Neural crest cell (in vitro differentiated cells): ENCODE results near the gene LMBR1. TPM values are rescaled to one million over a fixed set of nuclear protein-coding genes. Genes with fewer than 3 reads are reported as not detected.

Experiments
- DNase-seq: peaks from one replicate; pipeline ENCODE4 v3.0.0; 2021; ENCODE audit warnings: low read depth, mixed read lengths, low spot score
- H3K27ac Mint-ChIP-seq: one replicate; pipeline ENCODE4 v1.8.0; 2021; ENCODE audit warnings: mild to moderate bottlenecking, mixed read lengths; ENCODE audit not compliant: unreplicated experiment
- H3K27me3 Mint-ChIP-seq: 2 replicates; pipeline ENCODE4 v1.8.0; 2021; ENCODE audit warnings: low read depth, mild to moderate bottlenecking, mixed read lengths
- H3K36me3 Mint-ChIP-seq: 2 replicates; pipeline ENCODE4 v1.8.0; 2021; ENCODE audit warnings: low read depth, mild to moderate bottlenecking, mixed read lengths
- H3K4me1 Mint-ChIP-seq: 2 replicates; pipeline ENCODE4 v1.8.0; 2021; ENCODE audit warnings: mixed read lengths
- H3K4me3 Mint-ChIP-seq: one replicate; pipeline ENCODE4 v1.8.0; 2021; ENCODE audit warnings: mild to moderate bottlenecking, mixed read lengths
- H3K9me3 Mint-ChIP-seq: 2 replicates; pipeline ENCODE4 v1.8.0; 2021; ENCODE audit warnings: mixed read lengths
- total RNA-seq: library from RNA; stranded (reverse); gene quantifications from 2 replicates; pipeline ENCODE4 v1.2.1, GENCODE V29; 2021
- TF ChIP-seq, protein P1 (sequence below): fragments of 200-600 bp; sonication (generic); conservative IDR thresholded peaks from 2 replicates; pipeline ENCODE4 v1.5.0; 2021; ENCODE audit warnings: antibody characterized with exemption, mild to moderate bottlenecking

The LMBR1 gene
- total RNA-seq, 1 donor from 2014 or later = 55.1 TPM

DNA sequence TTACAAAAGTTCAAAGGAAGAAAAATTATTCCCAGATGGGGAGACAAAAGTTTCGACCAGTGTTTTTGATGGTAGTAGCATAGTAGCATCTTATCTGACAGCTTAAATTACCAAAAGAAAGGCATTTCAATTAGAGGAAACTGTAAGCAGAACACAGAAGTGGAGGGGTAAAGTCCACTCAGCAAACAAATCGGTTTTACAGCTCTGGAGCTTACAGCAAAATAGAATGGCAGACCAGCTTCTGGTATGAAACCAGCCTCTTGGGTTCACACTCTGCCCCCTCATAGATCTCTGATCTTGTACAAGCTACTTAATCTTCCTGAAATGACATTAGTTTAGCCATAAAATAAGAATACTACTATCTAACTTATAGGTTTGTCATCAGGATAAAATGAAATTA, 133.8 kb downstream of the LMBR1 start:
- Mint-ChIP-seq H3K4me3 (no peak overlapping the region), H3K9me3 (no peaks in the 10 kb centered on the region), H3K27ac (no peak overlapping the region), H3K36me3 (peaks cover 13% of the 10 kb centered on the region), H3K27me3 (no peaks in the 10 kb centered on the region), H3K4me1 (no peaks in the 10 kb centered on the region)
- no peak for DNase-seq
- TF ChIP-seq, protein P1, sequence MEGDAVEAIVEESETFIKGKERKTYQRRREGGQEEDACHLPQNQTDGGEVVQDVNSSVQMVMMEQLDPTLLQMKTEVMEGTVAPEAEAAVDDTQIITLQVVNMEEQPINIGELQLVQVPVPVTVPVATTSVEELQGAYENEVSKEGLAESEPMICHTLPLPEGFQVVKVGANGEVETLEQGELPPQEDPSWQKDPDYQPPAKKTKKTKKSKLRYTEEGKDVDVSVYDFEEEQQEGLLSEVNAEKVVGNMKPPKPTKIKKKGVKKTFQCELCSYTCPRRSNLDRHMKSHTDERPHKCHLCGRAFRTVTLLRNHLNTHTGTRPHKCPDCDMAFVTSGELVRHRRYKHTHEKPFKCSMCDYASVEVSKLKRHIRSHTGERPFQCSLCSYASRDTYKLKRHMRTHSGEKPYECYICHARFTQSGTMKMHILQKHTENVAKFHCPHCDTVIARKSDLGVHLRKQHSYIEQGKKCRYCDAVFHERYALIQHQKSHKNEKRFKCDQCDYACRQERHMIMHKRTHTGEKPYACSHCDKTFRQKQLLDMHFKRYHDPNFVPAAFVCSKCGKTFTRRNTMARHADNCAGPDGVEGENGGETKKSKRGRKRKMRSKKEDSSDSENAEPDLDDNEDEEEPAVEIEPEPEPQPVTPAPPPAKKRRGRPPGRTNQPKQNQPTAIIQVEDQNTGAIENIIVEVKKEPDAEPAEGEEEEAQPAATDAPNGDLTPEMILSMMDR = no peak

DNA sequence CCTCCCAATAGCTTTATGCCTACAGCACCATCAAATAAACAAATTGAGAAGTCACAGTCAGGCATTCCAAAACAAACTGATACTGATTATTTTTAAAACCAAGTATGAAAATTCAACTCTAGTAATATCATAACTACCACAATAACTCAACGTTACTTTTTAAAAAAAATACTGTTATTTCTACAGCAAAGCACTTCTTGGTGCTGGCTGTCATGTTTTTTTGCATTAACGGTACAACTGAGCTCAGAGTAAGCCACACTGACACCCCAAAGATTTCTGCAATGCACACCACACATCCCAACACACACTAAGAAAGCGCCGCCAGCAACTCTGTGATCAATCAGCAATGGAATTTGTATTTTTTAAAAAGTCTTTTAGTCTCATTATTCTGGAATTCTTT, 138.8 kb downstream of the LMBR1 start:
- no peak for DNase-seq
- TF ChIP-seq, protein P1 = no peak
- no peaks in the 10 kb centered on the region for H3K4me1 Mint-ChIP-seq
- no peak overlapping the region for H3K27ac Mint-ChIP-seq
- no peak overlapping the region for H3K4me3 Mint-ChIP-seq
- peaks cover 8% of the 10 kb centered on the region for H3K36me3 Mint-ChIP-seq
- H3K27me3 Mint-ChIP-seq = no peaks in the 10 kb centered on the region
- no peaks in the 10 kb centered on the region for H3K9me3 Mint-ChIP-seq

DNA sequence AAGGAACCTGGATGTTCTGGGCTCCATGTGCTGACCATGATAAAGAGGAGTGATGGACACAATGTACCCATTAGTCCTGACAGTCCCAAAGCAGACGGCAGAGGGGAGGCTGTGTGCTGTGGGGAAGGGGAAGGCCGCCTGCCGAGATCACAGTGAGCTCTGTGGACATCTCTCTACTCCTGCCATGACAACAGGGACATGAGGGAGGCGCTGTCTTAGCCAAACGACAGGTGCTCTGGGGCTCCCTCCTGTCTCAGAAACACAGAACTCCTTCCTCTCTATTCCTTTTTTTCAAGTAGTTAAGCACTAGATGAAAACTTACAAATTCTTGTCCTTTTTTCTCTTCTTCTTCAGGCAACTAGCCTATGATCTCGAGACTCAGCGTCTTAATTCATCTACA, 139.4 kb downstream of the LMBR1 start:
- Mint-ChIP-seq H3K9me3 (no peaks in the 10 kb centered on the region), H3K36me3 (peaks cover 6% of the 10 kb centered on the region), H3K4me3 (no peak overlapping the region), H3K27ac (no peak overlapping the region), H3K4me1 (no peaks in the 10 kb centered on the region), H3K27me3 (no peaks in the 10 kb centered on the region)
- TF ChIP-seq, protein P1 = no peak
- no peak for DNase-seq

DNA sequence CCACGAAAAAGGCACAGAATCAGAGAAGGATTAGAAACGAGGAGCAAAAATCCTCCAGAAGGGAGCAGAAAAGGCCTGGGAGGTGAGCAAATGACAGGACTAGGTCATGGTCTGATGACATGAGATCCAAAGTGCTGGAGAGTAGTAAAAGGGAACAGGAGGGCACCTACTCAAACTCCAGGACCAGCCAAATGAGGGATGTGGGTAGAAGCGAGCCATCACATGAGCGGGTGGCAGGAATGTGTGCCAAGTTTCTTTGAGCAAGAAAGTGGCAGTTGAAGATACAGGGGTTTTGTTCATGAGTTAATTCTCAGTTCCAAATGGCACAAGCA, 139.8 kb downstream of the LMBR1 start:
- Mint-ChIP-seq H3K9me3 (no peaks in the 10 kb centered on the region), H3K4me1 (no peaks in the 10 kb centered on the region), H3K27me3 (no peaks in the 10 kb centered on the region), H3K4me3 (no peak overlapping the region), H3K27ac (no peak overlapping the region), H3K36me3 (peaks cover 3% of the 10 kb centered on the region)
- no peak for DNase-seq
- TF ChIP-seq, protein P1 = no peak

DNA sequence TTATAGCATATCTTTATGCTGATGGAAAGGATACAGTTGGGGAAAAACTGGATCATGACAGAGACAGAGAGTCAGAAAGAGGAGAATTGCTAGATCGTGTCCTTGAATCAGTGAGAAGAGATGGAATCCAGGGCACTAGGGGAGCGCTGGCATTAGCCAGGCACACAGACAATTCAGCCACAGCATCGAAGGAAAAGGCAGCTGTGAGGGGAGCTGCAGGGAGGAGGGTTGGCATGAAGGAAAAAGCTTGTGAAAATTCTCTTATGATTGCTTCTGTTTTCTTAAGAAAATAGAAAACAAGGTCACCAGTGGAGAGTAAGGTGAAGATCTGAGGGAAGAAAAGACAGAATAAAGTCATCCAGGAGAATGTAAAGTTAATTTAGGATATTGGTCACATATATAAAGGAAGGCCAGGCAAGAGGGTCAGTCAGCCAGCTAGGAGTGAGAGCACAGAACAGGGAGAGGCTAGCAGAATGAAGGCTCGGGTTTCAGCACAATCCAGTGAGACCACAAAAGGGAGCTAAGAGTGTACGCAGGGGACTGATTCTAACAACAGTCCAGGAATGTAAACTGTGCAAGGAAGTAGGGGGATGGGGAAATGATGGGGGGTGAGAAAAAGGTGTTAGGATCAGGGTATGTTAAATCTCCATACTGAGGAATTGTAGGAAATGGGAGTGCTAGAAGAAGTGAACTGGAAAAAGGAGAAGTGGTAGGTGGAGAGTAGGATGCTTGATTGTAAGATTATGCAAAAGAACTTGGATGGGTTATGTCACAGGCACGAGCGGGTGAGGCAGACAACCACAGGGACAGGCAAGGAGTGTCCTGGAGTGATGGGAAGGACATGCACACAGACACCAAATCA, 140.4 kb downstream of the LMBR1 start:
- TF ChIP-seq, protein P1 = no peak
- H3K9me3 Mint-ChIP-seq = no peaks in the 10 kb centered on the region
- H3K27ac Mint-ChIP-seq = no peak overlapping the region
- peaks cover 3% of the 10 kb centered on the region for H3K36me3 Mint-ChIP-seq
- H3K27me3 Mint-ChIP-seq = no peaks in the 10 kb centered on the region
- no peak overlapping the region for H3K4me3 Mint-ChIP-seq
- no peak for DNase-seq
- no peaks in the 10 kb centered on the region for H3K4me1 Mint-ChIP-seq
